Heart left ventricle (tissue), 16 donors: ENCODE results near the gene PACSIN1. TPM values are rescaled to one million over a fixed set of nuclear protein-coding genes. Genes with fewer than 3 reads are reported as not detected.

ENCODE experiments used
- ATAC-seq, 4 donors: fragments of 200-7000 bp; cut with Tn5 transposase; one replicate each; pipeline ENCODE4 v1.9.1; 2020 to 2022; ENCODE audit warnings: moderate library complexity in 4 of 4, mild to moderate bottlenecking in 3 of 4, moderate number of reproducible peaks in 1 of 4
- DNase-seq, 5 donors: peaks; one replicate each; pipeline ENCODE4 v3.0.0-alpha.2; 2020
- H3K27ac ChIP-seq, 12 donors: fragments of 200-600 bp; sonication (generic) in 4 of 12; one replicate each; pipeline versions ENCODE4 v1.5.0 to v1.8.0; 2016 to 2022; ENCODE audit warnings: mild to moderate bottlenecking in 2 of 12
- H3K27me3 ChIP-seq, 9 donors: fragments of 200-600 bp; sonication (generic) in 2 of 9; one replicate each; pipeline versions ENCODE4 v1.5.1 to v1.8.0; 2016 to 2022; ENCODE audit warnings: mild to moderate bottlenecking in 3 of 9
- H3K36me3 ChIP-seq, 9 donors: fragments of 200-600 bp; sonication (generic) in 2 of 9; one replicate each; pipeline versions ENCODE4 v1.5.0 to v1.8.0; 2018 to 2022; ENCODE audit warnings: mild to moderate bottlenecking in 2 of 9
- H3K4me1 ChIP-seq, 12 donors: fragments of 200-600 bp; sonication (generic) in 4 of 12; one replicate each; pipeline versions ENCODE4 v1.5.0 to v1.8.0; 2016 to 2022; ENCODE audit warnings: mild to moderate bottlenecking in 3 of 12
- H3K4me3 ChIP-seq, 12 donors: fragments of 200-600 bp; sonication (generic) in 4 of 12; one replicate each; pipeline versions ENCODE4 v1.5.0 to v1.8.0; 2017 to 2022; ENCODE audit warnings: mild to moderate bottlenecking in 9 of 12, moderate library complexity in 4 of 12
- H3K9me3 ChIP-seq, 12 donors: fragments of 200-600 bp; sonication (generic) in 4 of 12; one replicate each; pipeline versions ENCODE4 v1.5.0 to v1.8.0; 2016 to 2022; ENCODE audit warnings: mild to moderate bottlenecking in 1 of 12
- CTCF ChIP-seq, 12 donors: fragments of 200-600 bp; sonication (generic) in 4 of 12; IDR thresholded peaks; one replicate each; pipeline versions ENCODE4 v1.5.0 to v1.8.0; 2018 to 2022; ENCODE audit warnings: antibody characterized with exemption in 12 of 12, mild to moderate bottlenecking in 5 of 12
- POLR2A ChIP-seq, 2 donors: fragments of 450-650 bp; IDR thresholded peaks; one replicate each; pipeline ENCODE4 v1.6.1; 2017; ENCODE audit warnings: antibody characterized with exemption in 2 of 2, mild to moderate bottlenecking in 2 of 2, moderate library complexity in 2 of 2
- WGBS, 4 donors: extraction: QIAGEN DNeasy Blood & Tissue Kit in 2 of 4; methylation state at CpG; one replicate each; pipeline versions ENCODE4 v1.1.5 to v1.1.7; 2013 to 2018; 5-methylcytosine and 5-hydroxymethylcytosine counted together
- intact Hi-C, 10 donors: fragments of 100-400 bp; cut with DNase I; formaldehyde crosslinking; loops; one replicate each; pipeline versions ENCODE4 v1.11.1 to v1.14.2; 2022
- polyA plus RNA-seq, 2 donors: library from polyadenylated mRNA; stranded (reverse); fragments of 200-250 nt; gene quantifications; one replicate each; pipeline ENCODE4 v1.2.3, GENCODE V29; 2013
- total RNA-seq, 9 donors: library from RNA; depleted of rRNA in 2 of 9; stranded (reverse); fragments of >200 nt in 2 of 9; fragmentation: NEBNext Ultra II Directional in 3 of 9; extraction: Animal tissue kit (Norgen Biotek cat#: 25700) in 3 of 9; gene quantifications; one replicate each; pipeline versions ENCODE4 v1.1.0 to v1.2.4, GENCODE V29; 2016 to 2023
- donor health status: ischemic (EF 13 %, LVEDD 7.1; RV severe dilation, severe dysfunction).
- donor health status: healthy with polysubstance abuse.
- donor health status: DM: no; HTN: yes; CAD: no.
- donor health status: DM: no; HTN: no; CAD: no.
- donor health status: ischemic (EF 25% LVEDD 6.9; RV normal size, moderate dysfunction).
- donor health status: ischemic (EF 25% LVEDD 5.7; RV mildly dilated, moderate dysfunction).
- donor health status: healthy.
- donor health status: DM: yes; HTN: yes; CAD: no.
- donor health status: ischemic (EF 35%, LVEDD 5.7; RV mildly dilated, moderate dysfunction).
- donor health status: nonischemic (EF 11% LVEDD 7.7; RV severe dilation, severe dysfunction).
- donor health status: DM: yes; HTN: yes; CAD: no.
- donor health status: PGD.
- donor health status: ischemic (EF 29% LVEDD 5.4; RV normal size, mild dysfunction).
- donor health status: nonischemic (EF 23%, LVEDD 6.1; RV moderate dilation, normal function).

PACSIN1 gene
- total and polyA plus RNA-seq, 11 donors = 1.6 to 12.7 (median 6.0) TPM

DNA sequence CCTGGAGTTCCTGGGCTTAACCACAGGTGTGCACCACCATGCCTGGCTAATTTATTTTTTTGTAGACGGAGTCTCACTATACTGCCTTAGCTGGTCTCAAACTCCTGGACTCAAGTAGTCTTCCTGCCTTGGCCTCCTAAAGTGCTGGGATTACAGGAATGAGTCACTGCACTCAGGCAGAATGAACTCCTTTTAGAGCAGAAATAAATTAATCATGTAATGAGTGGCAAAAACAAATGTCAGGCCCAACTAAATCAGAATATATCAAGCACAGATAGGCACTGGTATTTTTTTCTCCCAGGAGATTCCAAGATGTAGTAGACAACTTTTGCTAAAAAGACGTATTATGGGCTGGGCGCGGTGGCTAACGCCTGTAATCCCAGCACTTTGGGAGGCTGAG, 42.6 kb upstream of the PACSIN1 start:
- Histone ChIP-seq H3K9me3 (no peaks in the 10 kb centered on the region), H3K4me1 (peaks cover 0 to 30% (median 11%) of the 10 kb centered on the region in 12 donors), H3K27ac (no peak overlapping the region), H3K27me3 (no peaks in the 10 kb centered on the region), H3K36me3 (peaks cover 0 to 69% (median 64%) of the 10 kb centered on the region in 9 donors), H3K4me3 (no peak overlapping the region)
- intact Hi-C loops = no loop called here
- WGBS, 4 donors = 92 to 98% (median 97%) methylated on average over 5 of the region's 5 CpGs
- ATAC-seq = no peak
- DNase-seq = no peak
- no peak for TF ChIP-seq CTCF (IDR thresholded peaks at IDR 0.05)
- TF ChIP-seq POLR2A (IDR thresholded peaks at IDR 0.05) = no peak

DNA sequence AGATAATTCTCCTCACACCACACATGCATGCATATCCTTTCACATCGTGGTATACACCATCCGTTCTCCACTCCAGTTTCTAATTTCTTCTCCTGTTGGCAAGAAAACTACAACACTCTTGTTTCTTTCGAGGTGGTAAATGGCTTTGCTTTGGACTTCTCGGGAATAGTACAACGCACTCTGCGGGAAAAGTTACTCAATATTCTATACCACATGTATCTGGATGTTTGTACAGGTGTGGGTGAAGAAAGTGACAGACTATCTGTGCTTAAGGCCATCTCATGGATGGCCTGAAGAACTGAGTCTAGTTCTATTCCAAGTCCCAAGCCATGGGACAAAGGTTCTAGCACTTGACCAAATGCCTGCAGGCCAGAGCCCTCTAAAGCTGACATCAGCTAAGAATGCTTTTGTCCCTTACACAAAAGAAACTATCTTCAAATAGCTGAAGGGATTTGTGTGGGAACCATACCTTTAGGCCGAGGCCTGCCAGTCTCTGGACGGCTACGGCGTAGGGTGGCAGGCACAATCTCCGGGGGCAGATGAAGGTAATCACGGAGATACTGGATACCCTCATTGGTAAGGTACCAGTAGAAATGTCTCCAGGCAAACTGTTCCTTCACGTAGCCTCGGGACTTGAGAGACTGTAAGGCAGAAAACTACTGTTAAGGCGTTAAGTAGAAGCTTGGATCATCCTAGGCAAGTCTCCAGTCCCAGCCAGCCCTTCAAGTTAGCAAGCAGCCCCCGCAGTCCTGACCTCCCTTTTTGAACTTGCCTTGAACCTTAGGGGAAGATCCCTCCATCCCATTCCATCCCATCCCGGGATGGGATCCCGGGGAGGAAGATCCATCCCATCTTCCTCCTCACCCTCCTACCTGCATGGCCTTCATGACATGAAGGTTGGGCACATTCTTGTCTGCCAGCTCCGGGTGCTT, 41.4 kb upstream of the PACSIN1 start:
- no peaks in the 10 kb centered on the region for H3K27me3 ChIP-seq
- intact Hi-C loops = no loop called here
- H3K36me3 ChIP-seq = peaks cover 0 to 57% (median 53%) of the 10 kb centered on the region in 9 donors
- H3K9me3 ChIP-seq = no peaks in the 10 kb centered on the region
- TF ChIP-seq CTCF (IDR thresholded peaks at IDR 0.05) = no peak
- TF ChIP-seq POLR2A (IDR thresholded peaks at IDR 0.05) = no peak
- H3K4me1 ChIP-seq = peaks cover 0 to 30% (median 11%) of the 10 kb centered on the region in 12 donors
- 80 to 83% (median 80%) methylated on average over 19 of the region's 19 CpGs for WGBS, 4 donors
- DNase-seq (no peak), ATAC-seq (no peak)
- H3K27ac ChIP-seq = peak overlapping the region in 7 of 12 donors; percentile 63 to 88 (median 86)
- peak overlapping the region; percentile 61 to 93 (median 86) for H3K4me3 ChIP-seq

DNA sequence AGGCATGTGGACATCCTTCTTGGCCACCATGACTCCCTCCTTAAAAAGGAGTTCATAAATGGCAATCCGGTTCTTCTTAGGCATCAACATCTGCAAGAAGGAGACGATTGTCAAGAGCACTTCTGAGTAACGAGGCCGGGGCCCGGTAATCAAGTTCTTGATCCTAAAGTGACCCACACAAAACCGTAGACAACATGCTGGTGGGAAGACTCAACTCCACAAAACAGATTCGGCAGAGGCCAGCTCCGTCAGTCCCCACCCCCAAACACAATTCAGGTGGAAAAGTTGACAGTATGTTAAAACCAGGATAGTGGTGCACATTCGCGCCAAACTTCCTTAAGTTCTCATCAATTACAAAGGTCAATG, 40.8 kb upstream of the PACSIN1 start:
- peaks cover 0 to 51% (median 47%) of the 10 kb centered on the region in 9 donors for H3K36me3 ChIP-seq
- no peaks in the 10 kb centered on the region for H3K9me3 ChIP-seq
- H3K27ac ChIP-seq = peak overlapping the region in 11 of 12 donors; percentile 63 to 88 (median 86)
- TF ChIP-seq CTCF (IDR thresholded peaks at IDR 0.05) (no peak), POLR2A (IDR thresholded peaks at IDR 0.05) (no peak)
- H3K27me3 ChIP-seq = no peaks in the 10 kb centered on the region
- peaks cover 0 to 30% (median 11%) of the 10 kb centered on the region in 12 donors for H3K4me1 ChIP-seq
- peak overlapping the region; percentile 61 to 93 (median 86) for H3K4me3 ChIP-seq
- 5 to 8% (median 5%) methylated on average over 10 of the region's 10 CpGs for WGBS, 4 donors
- ATAC-seq = peak in 1 of 4 donors; percentile 1
- DNase-seq = no peak
- intact Hi-C loops = no loop called here
